Uterus (tissue), 4 donors: ENCODE results near the gene TLR1. TPM values are rescaled to one million over a fixed set of nuclear protein-coding genes. Genes with fewer than 3 reads are reported as not detected.

Experiments
- DNase-seq, 2 donors: peaks; one replicate each; pipeline ENCODE4 v3.0.0-alpha.2; 2019 to 2020
- H3K27ac ChIP-seq, 2 donors: fragments of 200-600 bp; sonication (generic); 1 replicate in 1 of 2; 2 replicates in 1 of 2; pipeline ENCODE4 v1.5.1; 2016 to 2018
- H3K27me3 ChIP-seq, 2 donors: fragments of 200-600 bp; sonication (generic); one replicate each; pipeline ENCODE4 v1.5.1; 2018 to 2019; ENCODE audit warnings: control low read depth in 1 of 2
- H3K36me3 ChIP-seq, 2 donors: fragments of 200-600 bp; sonication (generic); one replicate each; pipeline ENCODE4 v1.5.1; 2019; ENCODE audit warnings: control low read depth in 1 of 2
- H3K4me1 ChIP-seq, 2 donors: fragments of 200-600 bp; sonication (generic); one replicate each; pipeline ENCODE4 v1.5.1; 2018 to 2019; ENCODE audit warnings: control low read depth in 1 of 2
- H3K4me3 ChIP-seq, 2 donors: fragments of 200-600 bp; sonication (generic); 1 replicate in 1 of 2; 2 replicates in 1 of 2; pipeline ENCODE4 v1.5.1; 2018 to 2019; ENCODE audit warnings: mild to moderate bottlenecking in 1 of 2
- H3K9me3 ChIP-seq, 2 donors: fragments of 200-600 bp; sonication (generic); one replicate each; pipeline ENCODE4 v1.5.1; 2019; ENCODE audit warnings: control low read depth in 1 of 2
- CTCF ChIP-seq, 4 experiments: fragments of 200-600 bp in 2 of 4; fragments of 450-650 bp in 2 of 4; sonication (generic) in 2 of 4; IDR thresholded peaks; one replicate each; pipeline ENCODE4 v1.5.1; 2016 to 2019; ENCODE audit warnings: antibody characterized with exemption in 4 of 4, mild to moderate bottlenecking in 2 of 4, moderate library complexity in 1 of 4
- POLR2A ChIP-seq, 2 donors: fragments of 450-650 bp; IDR thresholded peaks; one replicate each; pipeline ENCODE4 v1.6.1; 2016; ENCODE audit warnings: antibody characterized with exemption in 2 of 2, mild to moderate bottlenecking in 1 of 2, moderate library complexity in 1 of 2
- intact Hi-C: fragments of 100-400 bp; cut with DNase I; formaldehyde crosslinking; loops from one replicate; pipeline ENCODE4 v1.15.1; 2023; ENCODE audit warnings: low total_unique reads
- total RNA-seq, 4 donors: library from RNA; depleted of rRNA in 3 of 4; stranded (reverse); fragments of >200 nt in 3 of 4; gene quantifications; one replicate each; pipeline versions ENCODE4 v1.1.0 to v1.2.4, GENCODE V29; 2014 to 2023
- donor health status: DM: yes; HTN: yes; CAD: no.

The TLR1 gene
- total RNA-seq: 10 to 100 TPM in 3 of 4 donors, 1 to 10 TPM in 1; 6.1 to 32.3 (median 20.4) TPM

DNA sequence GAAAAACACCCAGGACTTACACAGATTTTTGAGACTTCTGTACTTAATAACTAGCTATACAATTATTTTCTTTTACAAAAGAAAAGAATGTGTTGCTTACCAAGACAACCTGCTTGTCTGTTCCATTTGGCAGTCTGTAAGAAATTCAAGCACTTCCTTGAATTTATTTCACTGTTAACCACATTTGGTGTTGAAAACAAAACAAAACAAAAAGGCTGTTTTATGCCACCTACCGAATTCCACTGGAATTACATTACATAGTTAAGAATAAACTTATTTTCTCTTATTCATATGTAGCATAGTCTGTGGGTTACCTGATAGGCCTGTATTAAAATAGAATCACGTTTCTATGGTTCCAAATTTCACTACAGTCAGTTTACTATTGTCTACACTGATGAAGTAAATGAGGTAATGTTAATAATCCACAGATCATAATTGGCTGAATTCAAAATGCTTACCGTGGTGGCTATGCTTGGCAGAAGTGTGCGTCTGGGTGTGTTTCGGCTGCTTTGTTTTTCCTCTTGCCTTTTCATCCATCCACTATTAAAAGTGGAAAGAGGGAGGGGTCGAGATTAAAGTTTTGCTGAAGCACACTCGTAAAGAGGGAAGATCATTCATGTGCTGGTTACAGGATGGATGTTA lies at the start of gene TLR1:
Gene TLR1, minus strand, starts transcription at position 138 of the 642 bp plus-strand sequence. CDS start 5,960 bp downstream, outside the sequence.
- intact Hi-C loops: no loop called here
- no peak for TF ChIP-seq POLR2A (IDR thresholded peaks at IDR 0.05)
- TF ChIP-seq CTCF (IDR thresholded peaks at IDR 0.05): peak; percentile 53 to 66 (median 59)

DNA sequence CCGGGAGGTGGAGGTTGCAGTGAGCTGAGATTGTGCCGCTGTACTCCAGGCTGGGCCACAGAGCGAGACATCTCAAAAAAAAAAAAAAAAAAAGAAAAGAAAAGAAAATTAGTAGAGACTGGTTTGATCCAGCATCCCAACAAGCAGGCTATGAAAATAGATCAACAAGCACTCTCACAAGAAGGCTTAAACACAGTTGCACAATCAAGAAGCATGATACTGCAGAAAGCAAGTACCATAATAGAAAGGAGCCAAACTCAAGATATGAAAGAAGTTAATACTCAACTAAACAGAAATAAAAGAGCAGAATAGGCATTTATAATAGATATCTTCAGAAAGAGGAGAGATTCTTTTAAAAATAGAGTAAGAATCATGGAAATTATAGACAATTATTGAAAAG lies 41.4 kb upstream of the TLR1 start:
- H3K27me3 ChIP-seq: no peaks in the 10 kb centered on the region
- DNase-seq: no peak
- H3K36me3 ChIP-seq: no peaks in the 10 kb centered on the region
- H3K27ac ChIP-seq: no peak overlapping the region
- no peaks in the 10 kb centered on the region for H3K9me3 ChIP-seq
- no peak overlapping the region for H3K4me3 ChIP-seq
- intact Hi-C loops: no loop called here
- H3K4me1 ChIP-seq: no peaks in the 10 kb centered on the region
- TF ChIP-seq POLR2A (IDR thresholded peaks at IDR 0.05) (no peak), CTCF (IDR thresholded peaks at IDR 0.05) (no peak)

More for the DNA sequence above, at the start of gene TLR1:
- H3K27me3 ChIP-seq: no peaks in the 10 kb centered on the region
- H3K9me3 ChIP-seq: peaks cover 0 to 4% of the 10 kb centered on the region in 2 donors
- H3K4me3 ChIP-seq: peak within 1 kb of the TSS; percentile 27 to 29
- no peak for DNase-seq
- no peaks in the 10 kb centered on the region for H3K4me1 ChIP-seq
- H3K36me3 ChIP-seq: no peaks in the 10 kb centered on the region
- peak within 1 kb of the TSS; percentile 69 to 90 for H3K27ac ChIP-seq

- no peaks in the 10 kb centered on the region for H3K9me3 ChIP-seq
- H3K4me3 ChIP-seq: no peak overlapping the region
- no peaks in the 10 kb centered on the region for H3K27me3 ChIP-seq
- no peak for TF ChIP-seq CTCF (IDR thresholded peaks at IDR 0.05)
- TF ChIP-seq POLR2A (IDR thresholded peaks at IDR 0.05): no peak
- H3K4me1 ChIP-seq: no peaks in the 10 kb centered on the region
- H3K36me3 ChIP-seq: no peaks in the 10 kb centered on the region
- H3K27ac ChIP-seq: no peak overlapping the region
- intact Hi-C loops: no loop called here
- DNase-seq: no peak
Observed at GRCh38 chr4:38842994-38843393, 38.4 kb upstream of the TLR1 start.

DNA sequence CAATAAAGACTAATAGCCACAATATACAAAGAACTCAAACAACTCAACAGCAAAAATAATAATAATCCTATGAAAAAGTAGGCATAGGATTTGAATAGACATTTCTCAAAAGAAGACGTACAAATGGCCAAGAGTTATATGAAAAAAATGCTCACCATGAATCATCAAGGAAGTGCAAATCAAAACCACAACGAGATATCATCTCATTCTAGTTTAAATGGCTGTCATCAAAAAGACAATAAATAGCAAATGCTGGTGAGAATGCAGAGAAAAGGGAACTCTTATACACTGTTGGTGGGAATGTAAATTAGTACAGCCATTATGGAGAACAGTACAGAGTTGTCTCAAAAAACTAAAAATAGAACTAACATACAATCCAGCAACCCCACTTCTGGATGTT lies 33.3 kb upstream of the TLR1 start:
- Histone ChIP-seq H3K4me1 (no peaks in the 10 kb centered on the region), H3K36me3 (no peaks in the 10 kb centered on the region), H3K4me3 (no peak overlapping the region), H3K27ac (no peak overlapping the region), H3K27me3 (no peaks in the 10 kb centered on the region), H3K9me3 (peaks cover 0 to 9% of the 10 kb centered on the region in 2 donors)
- intact Hi-C loops: no loop called here
- TF ChIP-seq CTCF (IDR thresholded peaks at IDR 0.05): no peak
- no peak for TF ChIP-seq POLR2A (IDR thresholded peaks at IDR 0.05)
- no peak for DNase-seq

GRCh38 chr4:38837334-38837733 lies 32.7 kb upstream of the TLR1 start:
- no peaks in the 10 kb centered on the region for H3K27me3 ChIP-seq
- no peaks in the 10 kb centered on the region for H3K36me3 ChIP-seq
- H3K9me3 ChIP-seq: peaks cover 0 to 9% of the 10 kb centered on the region in 2 donors
- no peak overlapping the region for H3K4me3 ChIP-seq
- intact Hi-C loops: no loop called here
- no peaks in the 10 kb centered on the region for H3K4me1 ChIP-seq
- TF ChIP-seq CTCF (IDR thresholded peaks at IDR 0.05): no peak
- no peak for DNase-seq
- H3K27ac ChIP-seq: no peak overlapping the region
